Adrenal gland (tissue), 12 donors: ENCODE data around the gene PPIP5K1. TPM values are rescaled to one million over a fixed set of nuclear protein-coding genes. Genes with fewer than 3 reads are reported as not detected.

Experiments
- DNase-seq, 7 donors: peaks; one replicate each; pipeline ENCODE4 v3.0.0-alpha.2; 2019 to 2020
- H3K27ac ChIP-seq, 5 donors: fragments of 200-600 bp; sonication (generic) in 4 of 5; 1 replicate in 3 of 5; 2 replicates in 2 of 5; pipeline versions ENCODE4 v1.5.1 to v1.8.0; 2016 to 2020; ENCODE audit warnings: mild to moderate bottlenecking in 1 of 5
- H3K27me3 ChIP-seq: fragments of 200-600 bp; 2 replicates; pipeline ENCODE4 v1.8.0; 2021
- H3K36me3 ChIP-seq, 2 donors: fragments of 200-600 bp; replicated peaks in 1 of 2; 1 replicate in 1 of 2; 2 replicates in 1 of 2; pipeline versions ENCODE4 v1.5.1 to v1.8.0; 2018 to 2022
- H3K4me1 ChIP-seq, 2 donors: fragments of 200-600 bp; replicated peaks in 1 of 2; 1 replicate in 1 of 2; 2 replicates in 1 of 2; pipeline versions ENCODE4 v1.5.1 to v1.8.0; 2018 to 2021
- H3K4me3 ChIP-seq, 4 donors: fragments of 200-600 bp; sonication (generic) in 3 of 4; one replicate each; pipeline ENCODE4 v1.5.1; 2016 to 2018
- H3K9me3 ChIP-seq, 3 donors: fragments of 200-600 bp; sonication (generic) in 1 of 3; replicated peaks in 1 of 3; 1 replicate in 2 of 3; 2 replicates in 1 of 3; pipeline versions ENCODE4 v1.5.1 to v1.8.0; 2016 to 2021
- POLR2A ChIP-seq, 2 donors: fragments of 450-650 bp; IDR thresholded peaks; one replicate each; pipeline ENCODE4 v1.6.1; 2017; ENCODE audit warnings: antibody characterized with exemption in 2 of 2, mild to moderate bottlenecking in 2 of 2, moderate library complexity in 1 of 2
- WGBS, 4 donors: extraction: QIAGEN DNeasy Blood & Tissue Kit in 2 of 4; methylation state at CpG; one replicate each; pipeline versions ENCODE4 v1.1.5 to v1.1.7; 2013 to 2017; 5-methylcytosine and 5-hydroxymethylcytosine counted together
- intact Hi-C, 2 donors: fragments of 100-400 bp; cut with DNase I; formaldehyde crosslinking; loops; one replicate each; pipeline versions ENCODE4 v1.14.1 to v1.15.0; 2022 to 2023
- polyA plus RNA-seq, 3 donors: library from polyadenylated mRNA; stranded (reverse); fragments of 200-250 nt in 2 of 3; fragments of 350-450 nt in 1 of 3; fragmentation: Illumina TruSeq in 1 of 3; extraction: RNeasy Lipid Tissue Mini Kit (QIAGEN cat#74804) in 1 of 3; gene quantifications; one replicate each; pipeline ENCODE4 v1.2.3, GENCODE V29; 2013 to 2014
- total RNA-seq, 9 donors: library from RNA; depleted of rRNA in 4 of 9; stranded (reverse); fragments of >200 nt in 4 of 9; fragments of 120-200 nt in 1 of 9; fragmentation: NEBNext Ultra II Directional in 1 of 9; extraction: Animal tissue kit (Norgen Biotek cat#: 25700) in 1 of 9; gene quantifications; one replicate each; pipeline versions ENCODE4 v1.1.0 to v1.2.4, GENCODE V29; 2013 to 2023
- TF ChIP-seq, protein P1 (sequence below), 6 experiments: fragments of 450-650 bp in 4 of 6; fragments of 200-600 bp in 2 of 6; sonication (generic) in 1 of 6; IDR thresholded peaks; 1 replicate in 5 of 6; 2 replicates in 1 of 6; pipeline versions ENCODE4 v1.5.1 to v1.8.0; 2016 to 2021; ENCODE audit warnings: antibody characterized with exemption in 6 of 6, mild to moderate bottlenecking in 2 of 6, moderate library complexity in 1 of 6
- donor health status: healthy with polysubstance abuse.
- donor health status: Bipolar disorder and iron deficiency.
- donor health status: DM: yes; HTN: yes; CAD: no.
- donor health status: DM: no; HTN: no; CAD: no.
- donor health status: DM: no; HTN: no; CAD: no.
- donor health status: DM: yes; HTN: yes; CAD: no.

Gene PPIP5K1
- total and polyA plus RNA-seq, 12 donors = 15.4 to 63.8 (median 29.0) TPM

- TF ChIP-seq, protein P1, sequence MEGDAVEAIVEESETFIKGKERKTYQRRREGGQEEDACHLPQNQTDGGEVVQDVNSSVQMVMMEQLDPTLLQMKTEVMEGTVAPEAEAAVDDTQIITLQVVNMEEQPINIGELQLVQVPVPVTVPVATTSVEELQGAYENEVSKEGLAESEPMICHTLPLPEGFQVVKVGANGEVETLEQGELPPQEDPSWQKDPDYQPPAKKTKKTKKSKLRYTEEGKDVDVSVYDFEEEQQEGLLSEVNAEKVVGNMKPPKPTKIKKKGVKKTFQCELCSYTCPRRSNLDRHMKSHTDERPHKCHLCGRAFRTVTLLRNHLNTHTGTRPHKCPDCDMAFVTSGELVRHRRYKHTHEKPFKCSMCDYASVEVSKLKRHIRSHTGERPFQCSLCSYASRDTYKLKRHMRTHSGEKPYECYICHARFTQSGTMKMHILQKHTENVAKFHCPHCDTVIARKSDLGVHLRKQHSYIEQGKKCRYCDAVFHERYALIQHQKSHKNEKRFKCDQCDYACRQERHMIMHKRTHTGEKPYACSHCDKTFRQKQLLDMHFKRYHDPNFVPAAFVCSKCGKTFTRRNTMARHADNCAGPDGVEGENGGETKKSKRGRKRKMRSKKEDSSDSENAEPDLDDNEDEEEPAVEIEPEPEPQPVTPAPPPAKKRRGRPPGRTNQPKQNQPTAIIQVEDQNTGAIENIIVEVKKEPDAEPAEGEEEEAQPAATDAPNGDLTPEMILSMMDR (IDR thresholded peaks at IDR 0.05) = no peak
- no peak for TF ChIP-seq POLR2A (IDR thresholded peaks at IDR 0.05)
- Histone ChIP-seq H3K36me3 (no peaks in the 10 kb centered on the region), H3K27ac (peak overlapping the region; percentile 79 to 93 (median 89)), H3K4me1 (peaks cover 19 to 29% of the 10 kb centered on the region in 2 donors), H3K4me3 (peak overlapping the region in 2 of 4 donors; percentile 53 to 57), H3K27me3 (no peaks in the 10 kb centered on the region), H3K9me3 (no peaks in the 10 kb centered on the region)
- intact Hi-C loops = loop anchor here (5.0 to 10.0 kb wide), 2 partner anchors 65 to 67 kb away; no protein-coding TSS in a partner anchor
- peak; percentile 29 to 74 (median 51) for DNase-seq
- 17 to 33% (median 29%) methylated on average over 7 to 8 of the region's 8 CpGs for WGBS, 4 donors
These were observed 80.3 kb downstream of the PPIP5K1 start for GRCh38 chr15:43509660-43510199.

DNA sequence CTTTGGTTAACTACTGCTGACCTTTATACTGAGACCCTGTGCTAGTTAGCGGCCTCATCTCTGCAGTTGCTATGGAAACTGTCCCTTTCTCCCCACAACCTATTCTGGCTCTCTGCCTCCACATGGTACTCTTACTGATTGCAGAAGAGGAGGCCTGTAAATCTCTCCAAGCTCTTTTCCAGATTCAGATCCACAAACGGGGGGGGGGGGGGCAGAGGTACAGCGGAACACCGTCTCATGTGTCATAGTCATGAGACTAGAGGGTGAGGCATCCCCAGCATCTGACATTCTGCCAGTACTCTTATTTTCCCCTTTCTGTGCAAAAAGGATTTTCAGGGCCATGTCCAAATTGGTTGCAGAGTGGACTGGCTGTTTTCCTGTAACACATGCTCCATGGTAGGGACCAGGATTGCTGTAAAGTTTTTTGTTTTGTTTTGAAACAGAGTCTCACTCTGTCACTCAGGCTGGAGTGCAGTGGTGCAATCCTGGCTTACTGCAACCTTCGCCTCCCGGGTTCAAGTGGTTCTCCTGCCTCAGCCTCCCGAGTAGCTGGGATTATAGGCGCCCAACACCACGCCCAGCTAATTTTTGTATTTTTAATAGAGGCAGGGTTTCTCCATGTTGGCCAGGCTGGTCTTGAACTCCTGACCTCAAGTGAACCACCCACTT, 80.9 kb downstream of the PPIP5K1 start:
- Histone ChIP-seq H3K36me3 (no peaks in the 10 kb centered on the region), H3K4me3 (peak overlapping the region in 1 of 4 donors; percentile 57), H3K27me3 (no peaks in the 10 kb centered on the region), H3K9me3 (no peaks in the 10 kb centered on the region), H3K27ac (peak overlapping the region; percentile 79 to 93 (median 89)), H3K4me1 (peaks cover 19 to 29% of the 10 kb centered on the region in 2 donors)
- TF ChIP-seq, protein P1 (IDR thresholded peaks at IDR 0.05) = no peak
- TF ChIP-seq POLR2A (IDR thresholded peaks at IDR 0.05) = no peak
- intact Hi-C loops = no loop called here
- DNase-seq = peak in 6 of 7 donors; percentile 51 to 70 (median 56)
- WGBS, 4 donors = 35 to 45% (median 39%) methylated on average over 9 of the region's 9 CpGs

DNA sequence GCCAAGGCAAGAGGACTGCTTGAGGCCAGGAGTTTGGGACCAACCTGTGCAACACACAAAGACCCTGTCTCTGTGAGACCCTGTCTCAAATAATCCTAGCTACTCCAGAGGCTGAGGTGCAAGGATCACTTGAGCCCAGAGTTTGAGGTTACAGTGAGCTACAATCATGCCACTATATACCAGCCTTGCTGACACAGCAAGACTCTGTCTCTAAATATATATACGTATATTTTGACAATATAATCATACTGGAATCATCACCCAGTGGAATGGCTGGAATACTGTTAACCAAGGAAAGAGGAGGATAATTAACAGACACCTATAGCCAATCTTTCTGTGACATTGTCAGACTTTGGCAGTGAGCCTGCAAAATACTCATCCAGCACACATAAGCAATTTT, 81.6 kb downstream of the PPIP5K1 start:
- TF ChIP-seq POLR2A (IDR thresholded peaks at IDR 0.05) = no peak
- TF ChIP-seq, protein P1 (IDR thresholded peaks at IDR 0.05) = no peak
- H3K9me3 ChIP-seq = no peaks in the 10 kb centered on the region
- no peaks in the 10 kb centered on the region for H3K27me3 ChIP-seq
- peak overlapping the region in 4 of 5 donors; percentile 13 to 93 (median 60) for H3K27ac ChIP-seq
- H3K4me1 ChIP-seq = peaks cover 19 to 29% of the 10 kb centered on the region in 2 donors
- peak in 1 of 7 donors; percentile 47 for DNase-seq
- H3K36me3 ChIP-seq = no peaks in the 10 kb centered on the region
- WGBS, 4 donors = 60 to 84% (median 74%) methylated on average over 1 of the region's 1 CpG
- intact Hi-C loops = no loop called here
- H3K4me3 ChIP-seq = no peak overlapping the region

DNA sequence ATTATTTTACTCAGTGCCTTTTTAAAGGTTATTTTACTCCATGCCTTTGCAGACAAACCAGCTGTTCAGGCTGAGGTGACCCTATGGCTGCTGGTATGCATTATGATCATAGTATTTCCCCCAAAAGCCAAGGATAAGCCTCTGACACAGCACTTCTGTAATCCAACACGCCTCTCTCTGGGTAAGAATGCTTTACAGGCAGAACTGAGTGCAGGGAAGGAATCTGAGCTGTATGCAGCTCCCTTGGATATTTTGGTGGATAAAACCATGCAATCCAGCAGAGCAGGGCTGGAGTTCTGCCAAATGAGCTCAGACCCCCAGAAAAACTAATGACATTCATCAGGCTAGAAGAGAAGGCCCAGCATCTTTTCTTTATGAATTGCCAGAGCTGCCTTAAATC, 84.3 kb downstream of the PPIP5K1 start:
- peaks cover 19 to 21% of the 10 kb centered on the region in 2 donors for H3K4me1 ChIP-seq
- TF ChIP-seq, protein P1 (IDR thresholded peaks at IDR 0.05) = no peak
- no peak for TF ChIP-seq POLR2A (IDR thresholded peaks at IDR 0.05)
- intact Hi-C loops = no loop called here
- WGBS, 4 donors = 77 to 93% (median 81%) methylated on average over 1 of the region's 1 CpG
- H3K36me3 ChIP-seq = no peaks in the 10 kb centered on the region
- no peak overlapping the region for H3K27ac ChIP-seq
- H3K9me3 ChIP-seq = no peaks in the 10 kb centered on the region
- peak in 2 of 7 donors; percentile 7 to 40 for DNase-seq
- H3K27me3 ChIP-seq = no peaks in the 10 kb centered on the region
- H3K4me3 ChIP-seq = no peak overlapping the region
